Activated CD8-positive, alpha-beta T cell treated with anti-CD3 and anti-CD28 coated beads, Interleukin-2, amount 10 ng/mL, durations not matched to agents 7 days and 5 days (primary cell): ENCODE data around the gene TBKBP1. TPM values are rescaled to one million over a fixed set of nuclear protein-coding genes. Genes with fewer than 3 reads are reported as not detected.

Experiments used
- ATAC-seq: fragments of 150-1000 bp; cut with Tn5 transposase; one replicate; pipeline ENCODE4 v1.10.0; 2021; ENCODE audit warnings: moderate library complexity
- CTCF ChIA-PET: fragments of 350-600 bp; sonication (Branson Sonifier 250); formaldehyde crosslinking; loops from one replicate; lab custom pipeline; 2021; ENCODE audit warnings: antibody characterized with exemption; lab: Charles Lee
- POLR2A ChIA-PET: fragments of 350-600 bp; sonication (Branson Sonifier 250); formaldehyde crosslinking; loops from one replicate; lab custom pipeline; 2021; ENCODE audit warnings: antibody characterized with exemption; lab: Charles Lee
- DNase-seq: peaks from one replicate; pipeline ENCODE4 v3.0.0-alpha.2; 2020
- H3K27ac Mint-ChIP-seq: one replicate; pipeline ENCODE4 v1.8.0; 2021; ENCODE audit warnings: mild to moderate bottlenecking, mixed read lengths
- H3K27me3 Mint-ChIP-seq: one replicate; pipeline ENCODE4 v1.8.0; 2021; ENCODE audit warnings: low read depth, mixed read lengths
- H3K36me3 Mint-ChIP-seq: one replicate; pipeline ENCODE4 v1.8.0; 2021; ENCODE audit warnings: low read depth, mixed read lengths
- H3K4me1 Mint-ChIP-seq: one replicate; pipeline ENCODE4 v1.8.0; 2021; ENCODE audit warnings: low read depth, mixed read lengths
- H3K4me3 Mint-ChIP-seq: one replicate; pipeline ENCODE4 v1.8.0; 2021; ENCODE audit warnings: mild to moderate bottlenecking, mixed read lengths
- H3K9me3 Mint-ChIP-seq: one replicate; pipeline ENCODE4 v1.8.0; 2022; ENCODE audit warnings: mixed read lengths; ENCODE audit not compliant: insufficient read depth
- total RNA-seq, 2 experiments: library from RNA; stranded (reverse); gene quantifications; one replicate each; pipeline ENCODE4 v1.2.3, GENCODE V29; 2021

TBKBP1 gene
- total RNA-seq, 2 experiments from 2014 or later, result 2.4 to 3.7 TPM

DNA sequence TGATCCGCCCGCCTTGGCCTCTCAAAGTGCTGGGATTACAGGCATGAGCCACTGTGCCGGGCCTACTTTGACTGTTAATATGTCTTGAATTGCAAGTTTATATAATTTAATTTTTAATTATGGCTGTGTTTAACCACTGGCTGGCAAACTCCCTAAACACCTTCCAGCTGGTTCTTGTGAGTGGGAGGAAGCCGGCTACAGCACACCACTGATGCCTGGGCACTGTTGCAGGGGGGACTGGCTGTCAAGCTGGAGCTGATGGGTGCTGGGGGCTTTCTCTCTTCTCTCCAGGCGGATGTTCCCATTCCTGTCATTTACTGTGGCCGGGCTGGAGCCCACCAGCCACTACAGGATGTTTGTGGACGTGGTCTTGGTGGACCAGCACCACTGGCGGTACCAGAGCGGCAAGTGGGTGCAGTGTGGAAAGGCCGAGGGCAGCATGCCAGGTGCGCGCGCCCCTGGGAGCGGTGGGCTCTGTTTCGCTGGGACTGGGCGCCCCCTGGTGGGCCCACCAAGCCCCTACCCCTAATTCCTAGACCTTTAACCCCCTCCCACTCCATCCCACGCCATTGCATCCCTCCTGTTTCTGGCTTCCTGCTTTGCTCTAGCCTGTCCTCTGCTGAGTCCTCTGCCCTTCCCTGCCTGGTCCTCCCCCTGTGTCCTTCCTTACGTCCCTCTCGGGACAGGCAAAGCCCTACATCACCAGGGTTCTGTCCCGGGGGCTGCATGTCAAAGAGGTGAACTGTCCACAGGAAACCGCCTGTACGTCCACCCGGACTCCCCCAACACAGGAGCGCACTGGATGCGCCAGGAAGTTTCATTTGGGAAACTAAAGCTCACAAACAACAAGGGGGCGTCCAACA lies 48.6 kb downstream of the TBKBP1 start:
- ChIA-PET POLR2A (interaction anchor here (1.2 to 1.7 kb wide), 2 partner anchors 9 to 23 kb away, joined by 7 read pairs; partner anchors contain the start of gene TBX21), CTCF (interaction anchor here (0.9 to 24.5 kb wide), 11 partner anchors 10 to 93 kb away, joined by 3 to 474 read pairs (median 5); partner anchors contain the start of genes KPNB1 and TBX21)
- peak; percentile 59 for ATAC-seq
- Mint-ChIP-seq H3K27ac (peak overlapping the region; percentile 60), H3K27me3 (no peaks in the 10 kb centered on the region), H3K9me3 (no peaks in the 10 kb centered on the region), H3K4me1 (peaks cover 62% of the 10 kb centered on the region), H3K36me3 (peaks cover 44% of the 10 kb centered on the region), H3K4me3 (no peak overlapping the region)
- peak; percentile 51 for DNase-seq

DNA sequence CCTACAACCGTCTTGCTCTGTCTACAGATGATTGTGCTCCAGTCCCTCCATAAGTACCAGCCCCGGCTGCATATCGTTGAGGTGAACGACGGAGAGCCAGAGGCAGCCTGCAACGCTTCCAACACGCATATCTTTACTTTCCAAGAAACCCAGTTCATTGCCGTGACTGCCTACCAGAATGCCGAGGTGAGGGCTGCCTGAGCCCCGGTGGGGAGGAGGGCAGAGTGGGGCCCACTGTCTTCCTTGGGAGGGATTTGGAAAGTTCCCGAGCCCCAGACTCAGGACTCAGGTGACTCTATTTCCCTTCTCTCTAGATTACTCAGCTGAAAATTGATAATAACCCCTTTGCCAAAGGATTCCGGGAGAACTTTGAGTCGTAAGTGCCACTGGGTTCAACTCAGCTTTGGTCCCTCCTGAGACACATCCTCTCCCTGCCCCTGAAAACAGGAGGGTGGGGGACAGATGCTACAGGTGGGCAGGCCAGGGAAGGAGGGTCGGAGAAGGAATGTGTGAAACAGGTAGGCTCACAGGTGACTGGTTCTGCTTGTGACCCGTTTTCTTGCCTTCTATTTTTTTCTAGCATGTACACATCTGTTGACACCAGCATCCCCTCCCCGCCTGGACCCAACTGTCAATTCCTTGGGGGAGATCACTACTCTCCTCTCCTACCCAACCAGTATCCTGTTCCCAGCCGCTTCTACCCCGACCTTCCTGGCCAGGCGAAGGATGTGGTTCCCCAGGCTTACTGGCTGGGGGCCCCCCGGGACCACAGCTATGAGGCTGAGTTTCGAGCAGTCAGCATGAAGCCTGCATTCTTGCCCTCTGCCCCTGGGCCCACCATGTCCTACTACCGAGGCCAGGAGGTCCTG lies 50.4 kb downstream of the TBKBP1 start:
- Mint-ChIP-seq H3K4me3 (no peak overlapping the region), H3K27me3 (no peaks in the 10 kb centered on the region), H3K9me3 (no peaks in the 10 kb centered on the region), H3K36me3 (peaks cover 43% of the 10 kb centered on the region), H3K4me1 (peaks cover 52% of the 10 kb centered on the region), H3K27ac (no peak overlapping the region)
- ChIA-PET POLR2A (interaction anchor here (1.0 to 1.7 kb wide), 3 partner anchors 11 to 67 kb away, joined by 3 to 7 read pairs (median 3); partner anchors contain the start of gene TBX21), CTCF (interaction anchor here (1.3 to 24.5 kb wide), 4 partner anchors 9 to 46 kb away, joined by 3 to 474 read pairs (median 5); partner anchors contain the start of gene TBX21)
- no peak for ATAC-seq
- no peak for DNase-seq

DNA sequence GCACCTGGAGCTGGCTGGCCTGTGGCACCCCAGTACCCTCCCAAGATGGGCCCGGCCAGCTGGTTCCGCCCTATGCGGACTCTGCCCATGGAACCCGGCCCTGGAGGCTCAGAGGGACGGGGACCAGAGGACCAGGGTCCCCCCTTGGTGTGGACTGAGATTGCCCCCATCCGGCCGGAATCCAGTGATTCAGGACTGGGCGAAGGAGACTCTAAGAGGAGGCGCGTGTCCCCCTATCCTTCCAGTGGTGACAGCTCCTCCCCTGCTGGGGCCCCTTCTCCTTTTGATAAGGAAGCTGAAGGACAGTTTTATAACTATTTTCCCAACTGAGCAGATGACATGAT lies 51.0 kb downstream of the TBKBP1 start:
- no peak for ATAC-seq
- H3K36me3 Mint-ChIP-seq, result peaks cover 43% of the 10 kb centered on the region
- peaks cover 52% of the 10 kb centered on the region for H3K4me1 Mint-ChIP-seq
- POLR2A ChIA-PET, result interaction anchor here (0.6 to 1.1 kb wide), 3 partner anchors 10 to 68 kb away, joined by 3 to 5 read pairs (median 3); partner anchors contain the start of gene TBX21
- no peak overlapping the region for H3K27ac Mint-ChIP-seq
- no peaks in the 10 kb centered on the region for H3K27me3 Mint-ChIP-seq
- CTCF ChIA-PET, result interaction anchor here (1.4 to 24.5 kb wide), 3 partner anchors 12 to 45 kb away, joined by 4 to 474 read pairs (median 6); partner anchors contain the start of gene TBX21
- no peak for DNase-seq
- H3K4me3 Mint-ChIP-seq, result no peak overlapping the region
- no peaks in the 10 kb centered on the region for H3K9me3 Mint-ChIP-seq

DNA sequence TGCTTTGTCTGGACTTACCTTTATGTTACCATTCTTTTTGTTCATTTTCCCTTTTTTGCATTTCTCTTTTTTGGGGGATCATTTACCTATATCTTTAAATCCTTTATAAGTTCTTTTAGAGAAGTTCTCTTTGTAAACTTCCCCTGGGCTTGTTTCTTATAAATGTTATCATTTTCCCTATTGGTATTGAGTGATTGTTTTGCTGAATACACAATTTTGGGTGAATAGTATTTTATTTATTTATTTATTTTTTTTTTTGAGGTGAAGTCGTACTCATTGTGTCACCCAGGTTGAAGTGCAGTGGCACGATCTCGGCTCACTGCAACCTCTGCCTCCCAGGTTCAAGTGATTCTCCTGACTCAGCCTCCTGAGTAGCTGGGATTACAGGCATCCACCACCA lies 57.5 kb downstream of the TBKBP1 start:
- Mint-ChIP-seq H3K4me3 (no peak overlapping the region), H3K27ac (no peak overlapping the region), H3K36me3 (peaks cover 11% of the 10 kb centered on the region), H3K4me1 (no peaks in the 10 kb centered on the region), H3K27me3 (peaks cover 2% of the 10 kb centered on the region), H3K9me3 (peaks cover 7% of the 10 kb centered on the region)
- ATAC-seq, result no peak
- ChIA-PET CTCF (interaction anchor here (1.4 kb wide), 1 partner anchor 18 kb away, joined by 4 read pairs; the partner anchor contains the start of gene TBX21), POLR2A (no interaction called here)
- no peak for DNase-seq

DNA sequence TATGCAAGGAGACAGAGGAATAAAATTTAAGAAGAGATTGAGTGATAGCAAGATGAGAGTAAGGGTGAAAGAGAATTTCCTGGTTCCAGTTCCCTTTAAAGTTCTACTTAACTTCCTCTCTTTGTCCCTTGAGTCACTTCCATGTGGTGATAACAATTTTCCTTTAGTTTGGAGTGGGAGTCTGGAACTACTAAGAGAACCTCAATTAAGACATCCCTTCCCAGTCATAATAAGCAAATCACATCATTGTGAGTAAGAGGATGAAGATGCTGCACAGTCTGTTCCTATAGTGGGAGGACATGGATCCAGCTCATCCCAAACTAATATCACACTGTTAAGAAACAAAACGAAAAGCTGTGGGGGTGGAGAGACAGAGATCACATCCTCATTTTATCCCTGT lies 63.4 kb downstream of the TBKBP1 start:
- Mint-ChIP-seq H3K36me3 (peaks cover 2% of the 10 kb centered on the region), H3K4me3 (no peak overlapping the region), H3K27me3 (peaks cover 24% of the 10 kb centered on the region), H3K4me1 (no peaks in the 10 kb centered on the region), H3K27ac (no peak overlapping the region), H3K9me3 (peaks cover 17% of the 10 kb centered on the region)
- ChIA-PET CTCF (no interaction called here), POLR2A (no interaction called here)
- ATAC-seq, result no peak
- no peak for DNase-seq

DNA sequence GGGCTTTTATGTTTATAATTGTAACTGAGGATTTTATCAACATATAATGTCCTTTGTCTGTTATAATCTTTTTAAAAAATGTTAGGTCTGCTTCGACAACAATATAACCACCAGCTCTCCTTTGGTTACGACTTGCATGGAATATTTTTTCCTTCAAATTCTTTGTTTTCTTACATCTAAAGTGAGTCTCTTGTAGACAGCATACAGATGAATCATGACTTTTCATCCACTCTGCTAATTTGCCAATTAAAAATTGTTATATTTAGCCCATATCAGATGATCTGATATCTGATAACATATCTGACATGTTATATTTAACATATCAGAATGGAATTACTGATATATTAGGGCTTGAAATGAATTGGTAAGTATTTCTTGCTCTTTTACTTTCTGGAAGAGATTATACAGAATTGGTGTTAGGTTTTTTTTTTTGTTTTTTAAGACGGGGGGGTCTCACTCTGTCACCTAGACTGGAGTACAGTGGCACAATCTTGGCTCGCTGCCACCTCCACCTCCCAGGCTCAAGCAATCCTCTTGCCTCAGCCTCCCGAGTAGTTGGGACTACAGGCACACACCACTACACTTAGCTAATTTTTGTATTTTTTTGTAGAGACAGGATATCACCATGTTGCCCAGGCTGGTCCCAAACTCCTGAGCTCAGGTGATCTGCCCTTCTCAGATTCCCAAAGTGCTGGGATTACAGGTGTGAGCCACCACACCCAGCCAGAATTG lies 66.6 kb downstream of the TBKBP1 start:
- Mint-ChIP-seq H3K9me3 (peaks cover 17% of the 10 kb centered on the region), H3K27ac (no peak overlapping the region), H3K27me3 (peaks cover 28% of the 10 kb centered on the region), H3K4me3 (no peak overlapping the region), H3K36me3 (peaks cover 1% of the 10 kb centered on the region), H3K4me1 (peaks cover 9% of the 10 kb centered on the region)
- POLR2A ChIA-PET, result no interaction called here
- DNase-seq, result no peak
- no peak for ATAC-seq
- CTCF ChIA-PET, result no interaction called here

Other genes with a start within 250 kb of the TBKBP1 start
- 10 to 100 TPM; 83.8 to 92.2 TPM for gene NPEPPS, start 163.1 kb upstream of the TBKBP1 start, total RNA-seq
- 100 to 1,000 TPM; 413 to 427 TPM for gene KPNB1, start 44.2 kb upstream of the TBKBP1 start, total RNA-seq
- gene TBX21, start 39.1 kb downstream of the TBKBP1 start, total RNA-seq, result 10 to 100 TPM; 27.4 to 27.5 TPM
- gene OSBPL7, start 127.6 kb downstream of the TBKBP1 start, total RNA-seq, result 10 to 100 TPM; 33.0 to 33.6 TPM
- 10 to 100 TPM; 37.9 to 41.6 TPM for gene MRPL10, start 137.4 kb downstream of the TBKBP1 start, total RNA-seq
- gene LRRC46, start 137.5 kb downstream of the TBKBP1 start, total RNA-seq, result under 1 TPM; 0.82 to 0.97 TPM
- 10 to 100 TPM; 24.1 to 24.8 TPM for gene SCRN2, start 147.1 kb downstream of the TBKBP1 start, total RNA-seq
- under 1 TPM in 1 of 2 experiments, not detected in 1; 0.05 TPM for gene SP6, start 157.0 kb downstream of the TBKBP1 start, total RNA-seq
- 10 to 100 TPM; 23.7 to 24.5 TPM for gene SP2, start 202.1 kb downstream of the TBKBP1 start, total RNA-seq
- 10 to 100 TPM; 37.9 to 44.0 TPM for gene PNPO, start 247.4 kb downstream of the TBKBP1 start, total RNA-seq